GM23248 (cell line): ENCODE data around the gene LRRC28.

Experiments
- EZH2 ChIP-seq: fragments of 200-600 bp; sonication (generic); IDR thresholded peaks from 2 replicates; pipeline ENCODE4 v1.6.1; 2018; ENCODE audit warnings: antibody characterized with exemption, mild to moderate bottlenecking; ENCODE audit not compliant: insufficient read depth, poor library complexity, severe bottlenecking
- EZH2phosphoT487 ChIP-seq: fragments of 200-600 bp; sonication (generic); IDR thresholded peaks from 2 replicates; pipeline ENCODE4 v1.6.1; 2018; ENCODE audit warnings: antibody characterized with exemption, moderate library complexity, mild to moderate bottlenecking, low read depth; ENCODE audit not compliant: insufficient read depth

GRCh38 chr15:99324082-99324620, 72.9 kb downstream of the LRRC28 start:
- 0 out of 2 replicates have a peak, but pooled peaks have one; percentile 33 for TF ChIP-seq EZH2phosphoT487
- no peak for TF ChIP-seq EZH2
